ENCODE data around the gene RSPH1.

Gene RSPH1

GRCh38 chr21:42443181-42443785 lies 52.7 kb downstream of the RSPH1 start:
- no peak for DNase-seq

- no peak for DNase-seq
Measured at GRCh38 chr21:42441963-42442362, 54.1 kb downstream of the RSPH1 start.

GRCh38 chr21:42440187-42440792 lies 55.7 kb downstream of the RSPH1 start:
- no peak for DNase-seq

GRCh38 chr21:42439284-42440186 lies 56.5 kb downstream of the RSPH1 start:
- no peak for DNase-seq

- no peak for DNase-seq
Measured at GRCh38 chr21:42438316-42439205, 57.5 kb downstream of the RSPH1 start.

GRCh38 chr21:42437786-42438185 lies 58.2 kb downstream of the RSPH1 start:
- DNase-seq: no peak

- no peak for DNase-seq
Measured at GRCh38 chr21:42436914-42437313, 59.1 kb downstream of the RSPH1 start.

- no peak for DNase-seq
Measured at GRCh38 chr21:42435833-42436232, 60.2 kb downstream of the RSPH1 start.

- no peak for DNase-seq
Measured at GRCh38 chr21:42435401-42435800, 60.6 kb downstream of the RSPH1 start.

- no peak for DNase-seq
Measured at GRCh38 chr21:42434884-42435283, 61.1 kb downstream of the RSPH1 start.

GRCh38 chr21:42433946-42434551 lies 62.0 kb downstream of the RSPH1 start:
- DNase-seq: no peak

GRCh38 chr21:42432695-42433094 lies 63.3 kb downstream of the RSPH1 start:
- no peak for DNase-seq

- no peak for DNase-seq
Measured at GRCh38 chr21:42431196-42431595, 64.8 kb downstream of the RSPH1 start.

GRCh38 chr21:42430521-42430920 lies 65.5 kb downstream of the RSPH1 start:
- DNase-seq: no peak

- no peak for DNase-seq
Measured at GRCh38 chr21:42429856-42430255, 66.2 kb downstream of the RSPH1 start.

GRCh38 chr21:42429021-42429420 lies 67.0 kb downstream of the RSPH1 start:
- no peak for DNase-seq

- DNase-seq: no peak
Measured at GRCh38 chr21:42427809-42428419, 68.1 kb downstream of the RSPH1 start.

GRCh38 chr21:42426876-42427480 lies 69.0 kb downstream of the RSPH1 start:
- DNase-seq: no peak

GRCh38 chr21:42426424-42426823 lies 69.6 kb downstream of the RSPH1 start:
- DNase-seq: peak; percentile 13

- no peak for DNase-seq
Measured at GRCh38 chr21:42425591-42425990, 70.4 kb downstream of the RSPH1 start.

GRCh38 chr21:42424914-42425541 lies 71.0 kb downstream of the RSPH1 start:
- DNase-seq: no peak
